WTC11 (cell line): Measurements from ENCODE around the gene BORCS6. TPM values are rescaled to one million over a fixed set of nuclear protein-coding genes. Genes with fewer than 3 reads are reported as not detected.

Source experiments
- ATAC-seq: fragments of 200-7000 bp; cut with Tn5 transposase; 2 replicates; pipeline ENCODE4 v1.10.0; 2021; ENCODE audit warnings: mild to moderate bottlenecking, moderate library complexity
- Bru-seq: library from RNA; stranded (reverse); fragments of 400-500 nt; gene quantifications from one replicate; lab custom pipeline; 2021; lab: Mats Ljungman, UMichigan
- CTCF ChIA-PET: fragments of 300-600 bp; sonication (Branson Sonifier 250); formaldehyde crosslinking; loops from one replicate; lab custom pipeline; 2021; ENCODE audit warnings: antibody characterized with exemption; lab: Charles Lee
- POLR2A ChIA-PET: fragments of 350-600 bp; sonication (Branson Sonifier 250); formaldehyde crosslinking; loops from one replicate; lab custom pipeline; 2021; ENCODE audit warnings: antibody characterized with exemption; lab: Charles Lee
- DNase-seq: peaks from one replicate; pipeline ENCODE4 v3.0.0; 2021; ENCODE audit warnings: low spot score
- H3K27ac Mint-ChIP-seq: 2 replicates; pipeline ENCODE4 v1.8.0; 2021; ENCODE audit warnings: mixed read lengths
- H3K27me3 Mint-ChIP-seq: 2 replicates; pipeline ENCODE4 v1.8.0; 2021; ENCODE audit warnings: low read depth, mild to moderate bottlenecking, moderate library complexity, mixed read lengths
- H3K36me3 Mint-ChIP-seq: 2 replicates; pipeline ENCODE4 v1.8.0; 2021; ENCODE audit warnings: mixed read lengths
- H3K4me1 Mint-ChIP-seq: 2 replicates; pipeline ENCODE4 v1.8.0; 2022; ENCODE audit warnings: mixed read lengths
- H3K4me3 Mint-ChIP-seq: 2 replicates; pipeline ENCODE4 v1.8.0; 2021; ENCODE audit warnings: mild to moderate bottlenecking, moderate library complexity, mixed read lengths
- H3K9me3 Mint-ChIP-seq: 2 replicates; pipeline ENCODE4 v1.8.0; 2021; ENCODE audit warnings: mixed read lengths
- ATF1 ChIP-seq: sonication (generic); formaldehyde crosslinking; IDR thresholded peaks from 2 replicates; pipeline ENCODE4 v1.8.1; 2023; ENCODE audit warnings: mild to moderate bottlenecking, moderate library complexity, missing genetic modification reagents
- CBFB ChIP-seq: sonication (generic); formaldehyde crosslinking; IDR thresholded peaks from 2 replicates; pipeline ENCODE4 v1.8.1; 2022; ENCODE audit warnings: mild to moderate bottlenecking, low read depth, missing genetic modification reagents
- CREB1 ChIP-seq: sonication (generic); formaldehyde crosslinking; IDR thresholded peaks from 2 replicates; pipeline ENCODE4 v1.8.0; 2023; ENCODE audit warnings: mild to moderate bottlenecking, missing genetic modification reagents
- EMX1 ChIP-seq: fragments of 250-450 bp; sonication (Bioruptor Pico); IDR thresholded peaks from 2 replicates; pipeline ENCODE4 v1.8.0; 2021; ENCODE audit warnings: mild to moderate bottlenecking
- GRHL2 ChIP-seq: fragments of 250-450 bp; sonication (Bioruptor Pico); IDR thresholded peaks from 2 replicates; pipeline ENCODE4 v1.8.0; 2022; ENCODE audit warnings: mild to moderate bottlenecking, moderate library complexity; ENCODE audit not compliant: insufficient replicate concordance, severe bottlenecking
- GTF2I ChIP-seq: fragments of 250-450 bp; sonication (Bioruptor Pico); conservative IDR thresholded peaks from 2 replicates; pipeline ENCODE4 v1.4.0; 2021; ENCODE audit warnings: mild to moderate bottlenecking
- MXD4 ChIP-seq: fragments of 250-450 bp; sonication (Bioruptor Pico); IDR thresholded peaks from 2 replicates; pipeline ENCODE4 v1.8.0; 2021; ENCODE audit warnings: mild to moderate bottlenecking, moderate library complexity, borderline replicate concordance
- NFE2L1 ChIP-seq: sonication (generic); formaldehyde crosslinking; IDR thresholded peaks from 2 replicates; pipeline ENCODE4 v1.8.1; 2023; ENCODE audit warnings: missing genetic modification reagents
- RELA ChIP-seq: sonication (generic); formaldehyde crosslinking; IDR thresholded peaks from 2 replicates; pipeline ENCODE4 v1.8.1; 2022; ENCODE audit warnings: missing genetic modification reagents, mild to moderate bottlenecking, borderline replicate concordance
- SP1 ChIP-seq: sonication (generic); formaldehyde crosslinking; conservative IDR thresholded peaks from 2 replicates; pipeline ENCODE4 v1.8.1; 2022; ENCODE audit warnings: missing genetic modification reagents
- TEAD1 ChIP-seq: sonication (generic); formaldehyde crosslinking; IDR thresholded peaks from 2 replicates; pipeline ENCODE4 v1.8.0; 2022; ENCODE audit warnings: mild to moderate bottlenecking, missing genetic modification reagents
- ZBTB21 ChIP-seq: sonication (generic); formaldehyde crosslinking; IDR thresholded peaks from 2 replicates; pipeline ENCODE4 v1.8.1; 2023; ENCODE audit warnings: mild to moderate bottlenecking, missing genetic modification reagents, borderline replicate concordance
- ZNF263 ChIP-seq: sonication (generic); formaldehyde crosslinking; IDR thresholded peaks from 2 replicates; pipeline ENCODE4 v1.8.1; 2022; ENCODE audit warnings: low read depth, mild to moderate bottlenecking, moderate library complexity, missing genetic modification reagents
- ZNF396 ChIP-seq: fragments of 250-450 bp; sonication (Bioruptor Pico); IDR thresholded peaks from 2 replicates; pipeline ENCODE4 v1.8.0; 2021; ENCODE audit warnings: mild to moderate bottlenecking, moderate library complexity, borderline replicate concordance
- long read RNA-seq, 3 experiments: library from RNA in 1 of 3; library from capped mRNA in 1 of 3; library from polyadenylated mRNA in 1 of 3; unstranded in 2 of 3; stranded (forward) in 1 of 3; transcript quantifications; one replicate each; pipeline ENCODE4 v2.0.0, GENCODE V29; 2021
- total RNA-seq: library from RNA; stranded (reverse); gene quantifications from 3 replicates; pipeline ENCODE4 v1.2.3, GENCODE V29; 2021
- TF ChIP-seq, protein P1 (sequence below): sonication (generic); formaldehyde crosslinking; IDR thresholded peaks from 2 replicates; pipeline ENCODE4 v1.8.0; 2022; ENCODE audit warnings: mild to moderate bottlenecking, missing genetic modification reagents
- TF ChIP-seq, protein P2 (sequence below): sonication (generic); formaldehyde crosslinking; IDR thresholded peaks from 2 replicates; pipeline ENCODE4 v1.8.1; 2023; ENCODE audit warnings: mild to moderate bottlenecking, missing genetic modification reagents
- TF ChIP-seq, protein P3 (sequence below): fragments of 250-450 bp; sonication (Bioruptor Pico); IDR thresholded peaks from 2 replicates; pipeline ENCODE4 v1.9.0; 2021; ENCODE audit warnings: mild to moderate bottlenecking, borderline replicate concordance
- TF ChIP-seq, protein P4 (sequence below): sonication (generic); formaldehyde crosslinking; IDR thresholded peaks from 2 replicates; pipeline ENCODE4 v1.8.0; 2022; ENCODE audit warnings: missing genetic modification reagents
- TF ChIP-seq, protein P5 (sequence below): sonication (generic); formaldehyde crosslinking; IDR thresholded peaks from 2 replicates; pipeline ENCODE4 v1.8.1; 2022; ENCODE audit warnings: low read depth, missing genetic modification reagents, borderline replicate concordance
- TF ChIP-seq, protein P6 (sequence below): sonication (generic); formaldehyde crosslinking; IDR thresholded peaks from 2 replicates; pipeline ENCODE4 v1.8.0; 2022; ENCODE audit warnings: mild to moderate bottlenecking, missing genetic modification reagents
- TF ChIP-seq, protein P7 (sequence below): sonication (generic); formaldehyde crosslinking; IDR thresholded peaks from 2 replicates; pipeline ENCODE4 v1.8.1; 2022; ENCODE audit warnings: mild to moderate bottlenecking, moderate library complexity, missing genetic modification reagents

BORCS6 gene
- 5.0 to 5.6 TPM (median 5.1 TPM) in 3 replicates for total RNA-seq
- Bru-seq, nascent RNA: percentile 50 among the genes with signal in this experiment
- long read RNA-seq, experiment 1, transcript BORCS6-201 (1 exons, 2,575 nt): major isoform, 25 of 25 reads
- long read RNA-seq, experiment 1, partial matches to known transcripts: 0 of 25 reads
- long read RNA-seq, experiment 1, other reads (novel, unspliced or antisense): 0 of 25 reads
- long read RNA-seq, experiment 2, transcript BORCS6-201 (1 exons, 2,575 nt): major isoform, 10 of 10 reads
- long read RNA-seq, experiment 2, partial matches to known transcripts: 0 of 10 reads
- long read RNA-seq, experiment 2, other reads (novel, unspliced or antisense): 0 of 10 reads
- long read RNA-seq, experiment 3: 0 reads

DNA sequence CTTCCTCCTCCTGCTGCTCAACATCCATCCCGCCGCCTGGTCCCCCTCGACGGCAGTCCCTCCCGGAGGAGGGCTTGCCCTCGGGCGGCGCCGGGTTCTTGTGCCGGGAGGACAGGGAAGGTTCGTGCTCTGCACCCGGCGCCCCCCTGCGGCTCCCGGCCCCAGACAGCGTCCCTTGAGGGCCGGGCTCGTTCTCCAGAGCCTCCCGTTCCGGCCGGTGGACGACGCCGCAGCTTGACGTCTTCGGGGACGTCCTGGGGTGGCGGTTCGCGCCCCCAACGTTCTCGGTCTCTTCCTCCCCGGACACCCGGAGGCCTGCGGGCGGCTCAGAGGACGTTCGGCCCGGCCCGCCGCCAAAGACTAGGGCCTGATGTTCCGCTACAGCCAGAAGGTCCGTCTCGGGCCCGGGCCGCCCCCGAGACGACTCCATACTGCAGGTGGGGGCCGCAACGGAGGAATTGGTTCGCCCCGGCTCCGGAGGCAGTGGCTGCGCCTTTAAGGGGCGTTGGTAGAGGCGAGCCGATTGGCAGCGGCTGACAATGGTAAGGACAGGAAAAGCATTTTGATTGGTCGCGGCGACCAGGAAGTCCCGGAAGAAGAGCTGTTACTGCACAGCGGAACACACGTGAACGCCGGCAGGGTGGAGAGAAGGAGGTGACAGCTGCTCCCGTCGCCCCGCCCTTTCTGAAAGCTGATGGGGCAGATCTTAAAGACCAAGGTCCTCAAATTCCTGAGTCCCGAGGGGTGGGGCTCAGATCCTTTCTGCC, at the start of gene BORCS6:
BORCS6 (minus strand) TSS at position 470 of the 767 bp plus-strand sequence; CDS start at position 430, 40 bp downstream.
- Mint-ChIP-seq H3K4me1 (peaks cover 7% of the 10 kb centered on the region), H3K27me3 (no peaks in the 10 kb centered on the region; the same call in 1 of the 2 replicates), H3K4me3 (no peak within 1 kb of the TSS), H3K36me3 (no peaks in the 10 kb centered on the region), H3K27ac (peak within 1 kb of the TSS; percentile 78), H3K9me3 (no peaks in the 10 kb centered on the region)
- ATAC-seq (peak; percentile 56), DNase-seq (peak; percentile 95)
- CTCF ChIA-PET: interaction anchor here (0.6 to 2.0 kb wide), 16 partner anchors 20 to 599 kb away, joined by 3 to 5 read pairs (median 3); partner anchors contain the start of genes AURKB, CTC1 and SLC25A35
- POLR2A ChIA-PET: interaction anchor here (0.6 to 2.3 kb wide), 8 partner anchors 20 to 105 kb away, joined by 3 to 16 read pairs (median 4); partner anchors contain the start of genes AURKB, HES7 and SLC25A35
- TF ChIP-seq ATF1 (CRISPR knock-in tag) (no peak), ZNF263 (CRISPR knock-in tag) (no peak), NFE2L1 (CRISPR knock-in tag) (no peak), ZNF396 (CRISPR knock-in tag) (no peak), ZBTB21 (CRISPR knock-in tag) (no peak), EMX1 (CRISPR knock-in tag) (no peak), CBFB (CRISPR knock-in tag) (no peak), GRHL2 (CRISPR knock-in tag) (no peak), CREB1 (CRISPR knock-in tag) (no peak), RELA (CRISPR knock-in tag) (0 out of 2 replicates have a peak, but pooled peaks have one; percentile 36), TEAD1 (CRISPR knock-in tag) (no peak), SP1 (peak; percentile 82), GTF2I (CRISPR knock-in tag) (no peak), MXD4 (CRISPR knock-in tag) (no peak)
- TF ChIP-seq, protein P1, sequence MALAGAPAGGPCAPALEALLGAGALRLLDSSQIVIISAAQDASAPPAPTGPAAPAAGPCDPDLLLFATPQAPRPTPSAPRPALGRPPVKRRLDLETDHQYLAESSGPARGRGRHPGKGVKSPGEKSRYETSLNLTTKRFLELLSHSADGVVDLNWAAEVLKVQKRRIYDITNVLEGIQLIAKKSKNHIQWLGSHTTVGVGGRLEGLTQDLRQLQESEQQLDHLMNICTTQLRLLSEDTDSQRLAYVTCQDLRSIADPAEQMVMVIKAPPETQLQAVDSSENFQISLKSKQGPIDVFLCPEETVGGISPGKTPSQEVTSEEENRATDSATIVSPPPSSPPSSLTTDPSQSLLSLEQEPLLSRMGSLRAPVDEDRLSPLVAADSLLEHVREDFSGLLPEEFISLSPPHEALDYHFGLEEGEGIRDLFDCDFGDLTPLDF: no peak
- TF ChIP-seq, protein P2, sequence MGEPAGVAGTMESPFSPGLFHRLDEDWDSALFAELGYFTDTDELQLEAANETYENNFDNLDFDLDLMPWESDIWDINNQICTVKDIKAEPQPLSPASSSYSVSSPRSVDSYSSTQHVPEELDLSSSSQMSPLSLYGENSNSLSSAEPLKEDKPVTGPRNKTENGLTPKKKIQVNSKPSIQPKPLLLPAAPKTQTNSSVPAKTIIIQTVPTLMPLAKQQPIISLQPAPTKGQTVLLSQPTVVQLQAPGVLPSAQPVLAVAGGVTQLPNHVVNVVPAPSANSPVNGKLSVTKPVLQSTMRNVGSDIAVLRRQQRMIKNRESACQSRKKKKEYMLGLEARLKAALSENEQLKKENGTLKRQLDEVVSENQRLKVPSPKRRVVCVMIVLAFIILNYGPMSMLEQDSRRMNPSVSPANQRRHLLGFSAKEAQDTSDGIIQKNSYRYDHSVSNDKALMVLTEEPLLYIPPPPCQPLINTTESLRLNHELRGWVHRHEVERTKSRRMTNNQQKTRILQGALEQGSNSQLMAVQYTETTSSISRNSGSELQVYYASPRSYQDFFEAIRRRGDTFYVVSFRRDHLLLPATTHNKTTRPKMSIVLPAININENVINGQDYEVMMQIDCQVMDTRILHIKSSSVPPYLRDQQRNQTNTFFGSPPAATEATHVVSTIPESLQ (CRISPR knock-in tag): no peak
- TF ChIP-seq, protein P3, sequence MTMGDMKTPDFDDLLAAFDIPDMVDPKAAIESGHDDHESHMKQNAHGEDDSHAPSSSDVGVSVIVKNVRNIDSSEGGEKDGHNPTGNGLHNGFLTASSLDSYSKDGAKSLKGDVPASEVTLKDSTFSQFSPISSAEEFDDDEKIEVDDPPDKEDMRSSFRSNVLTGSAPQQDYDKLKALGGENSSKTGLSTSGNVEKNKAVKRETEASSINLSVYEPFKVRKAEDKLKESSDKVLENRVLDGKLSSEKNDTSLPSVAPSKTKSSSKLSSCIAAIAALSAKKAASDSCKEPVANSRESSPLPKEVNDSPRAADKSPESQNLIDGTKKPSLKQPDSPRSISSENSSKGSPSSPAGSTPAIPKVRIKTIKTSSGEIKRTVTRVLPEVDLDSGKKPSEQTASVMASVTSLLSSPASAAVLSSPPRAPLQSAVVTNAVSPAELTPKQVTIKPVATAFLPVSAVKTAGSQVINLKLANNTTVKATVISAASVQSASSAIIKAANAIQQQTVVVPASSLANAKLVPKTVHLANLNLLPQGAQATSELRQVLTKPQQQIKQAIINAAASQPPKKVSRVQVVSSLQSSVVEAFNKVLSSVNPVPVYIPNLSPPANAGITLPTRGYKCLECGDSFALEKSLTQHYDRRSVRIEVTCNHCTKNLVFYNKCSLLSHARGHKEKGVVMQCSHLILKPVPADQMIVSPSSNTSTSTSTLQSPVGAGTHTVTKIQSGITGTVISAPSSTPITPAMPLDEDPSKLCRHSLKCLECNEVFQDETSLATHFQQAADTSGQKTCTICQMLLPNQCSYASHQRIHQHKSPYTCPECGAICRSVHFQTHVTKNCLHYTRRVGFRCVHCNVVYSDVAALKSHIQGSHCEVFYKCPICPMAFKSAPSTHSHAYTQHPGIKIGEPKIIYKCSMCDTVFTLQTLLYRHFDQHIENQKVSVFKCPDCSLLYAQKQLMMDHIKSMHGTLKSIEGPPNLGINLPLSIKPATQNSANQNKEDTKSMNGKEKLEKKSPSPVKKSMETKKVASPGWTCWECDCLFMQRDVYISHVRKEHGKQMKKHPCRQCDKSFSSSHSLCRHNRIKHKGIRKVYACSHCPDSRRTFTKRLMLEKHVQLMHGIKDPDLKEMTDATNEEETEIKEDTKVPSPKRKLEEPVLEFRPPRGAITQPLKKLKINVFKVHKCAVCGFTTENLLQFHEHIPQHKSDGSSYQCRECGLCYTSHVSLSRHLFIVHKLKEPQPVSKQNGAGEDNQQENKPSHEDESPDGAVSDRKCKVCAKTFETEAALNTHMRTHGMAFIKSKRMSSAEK (CRISPR knock-in tag): no peak
- TF ChIP-seq, protein P4, sequence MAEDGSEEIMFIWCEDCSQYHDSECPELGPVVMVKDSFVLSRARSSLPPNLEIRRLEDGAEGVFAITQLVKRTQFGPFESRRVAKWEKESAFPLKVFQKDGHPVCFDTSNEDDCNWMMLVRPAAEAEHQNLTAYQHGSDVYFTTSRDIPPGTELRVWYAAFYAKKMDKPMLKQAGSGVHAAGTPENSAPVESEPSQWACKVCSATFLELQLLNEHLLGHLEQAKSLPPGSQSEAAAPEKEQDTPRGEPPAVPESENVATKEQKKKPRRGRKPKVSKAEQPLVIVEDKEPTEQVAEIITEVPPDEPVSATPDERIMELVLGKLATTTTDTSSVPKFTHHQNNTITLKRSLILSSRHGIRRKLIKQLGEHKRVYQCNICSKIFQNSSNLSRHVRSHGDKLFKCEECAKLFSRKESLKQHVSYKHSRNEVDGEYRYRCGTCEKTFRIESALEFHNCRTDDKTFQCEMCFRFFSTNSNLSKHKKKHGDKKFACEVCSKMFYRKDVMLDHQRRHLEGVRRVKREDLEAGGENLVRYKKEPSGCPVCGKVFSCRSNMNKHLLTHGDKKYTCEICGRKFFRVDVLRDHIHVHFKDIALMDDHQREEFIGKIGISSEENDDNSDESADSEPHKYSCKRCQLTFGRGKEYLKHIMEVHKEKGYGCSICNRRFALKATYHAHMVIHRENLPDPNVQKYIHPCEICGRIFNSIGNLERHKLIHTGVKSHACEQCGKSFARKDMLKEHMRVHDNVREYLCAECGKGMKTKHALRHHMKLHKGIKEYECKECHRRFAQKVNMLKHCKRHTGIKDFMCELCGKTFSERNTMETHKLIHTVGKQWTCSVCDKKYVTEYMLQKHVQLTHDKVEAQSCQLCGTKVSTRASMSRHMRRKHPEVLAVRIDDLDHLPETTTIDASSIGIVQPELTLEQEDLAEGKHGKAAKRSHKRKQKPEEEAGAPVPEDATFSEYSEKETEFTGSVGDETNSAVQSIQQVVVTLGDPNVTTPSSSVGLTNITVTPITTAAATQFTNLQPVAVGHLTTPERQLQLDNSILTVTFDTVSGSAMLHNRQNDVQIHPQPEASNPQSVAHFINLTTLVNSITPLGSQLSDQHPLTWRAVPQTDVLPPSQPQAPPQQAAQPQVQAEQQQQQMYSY (CRISPR knock-in tag): peak; percentile 9; the same call in 1 of the 2 replicates
- TF ChIP-seq, protein P5, sequence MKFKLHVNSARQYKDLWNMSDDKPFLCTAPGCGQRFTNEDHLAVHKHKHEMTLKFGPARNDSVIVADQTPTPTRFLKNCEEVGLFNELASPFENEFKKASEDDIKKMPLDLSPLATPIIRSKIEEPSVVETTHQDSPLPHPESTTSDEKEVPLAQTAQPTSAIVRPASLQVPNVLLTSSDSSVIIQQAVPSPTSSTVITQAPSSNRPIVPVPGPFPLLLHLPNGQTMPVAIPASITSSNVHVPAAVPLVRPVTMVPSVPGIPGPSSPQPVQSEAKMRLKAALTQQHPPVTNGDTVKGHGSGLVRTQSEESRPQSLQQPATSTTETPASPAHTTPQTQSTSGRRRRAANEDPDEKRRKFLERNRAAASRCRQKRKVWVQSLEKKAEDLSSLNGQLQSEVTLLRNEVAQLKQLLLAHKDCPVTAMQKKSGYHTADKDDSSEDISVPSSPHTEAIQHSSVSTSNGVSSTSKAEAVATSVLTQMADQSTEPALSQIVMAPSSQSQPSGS (CRISPR knock-in tag): no peak
- TF ChIP-seq, protein P6, sequence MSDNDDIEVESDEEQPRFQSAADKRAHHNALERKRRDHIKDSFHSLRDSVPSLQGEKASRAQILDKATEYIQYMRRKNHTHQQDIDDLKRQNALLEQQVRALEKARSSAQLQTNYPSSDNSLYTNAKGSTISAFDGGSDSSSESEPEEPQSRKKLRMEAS: no peak; the same call in 1 of the 2 replicates
- TF ChIP-seq, protein P7, sequence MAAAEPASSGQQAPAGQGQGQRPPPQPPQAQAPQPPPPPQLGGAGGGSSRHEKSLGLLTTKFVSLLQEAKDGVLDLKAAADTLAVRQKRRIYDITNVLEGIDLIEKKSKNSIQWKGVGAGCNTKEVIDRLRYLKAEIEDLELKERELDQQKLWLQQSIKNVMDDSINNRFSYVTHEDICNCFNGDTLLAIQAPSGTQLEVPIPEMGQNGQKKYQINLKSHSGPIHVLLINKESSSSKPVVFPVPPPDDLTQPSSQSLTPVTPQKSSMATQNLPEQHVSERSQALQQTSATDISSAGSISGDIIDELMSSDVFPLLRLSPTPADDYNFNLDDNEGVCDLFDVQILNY (CRISPR knock-in tag): no peak
